Breast epithelium (tissue), 3 donors: ENCODE measurements around the gene VKORC1L1.

Source experiments
- POLR2AphosphoS5 ChIP-seq, 3 donors: sonication (generic); formaldehyde crosslinking; IDR thresholded peaks; one replicate each; pipeline ENCODE4 v1.6.1; 2017; ENCODE audit warnings: antibody characterized with exemption in 3 of 3
- TF ChIP-seq, protein P1 (sequence below), 3 donors: fragments of 450-650 bp; IDR thresholded peaks; one replicate each; pipeline ENCODE4 v1.5.1; 2016 to 2017; ENCODE audit warnings: antibody characterized with exemption in 3 of 3, mild to moderate bottlenecking in 3 of 3, moderate library complexity in 3 of 3

DNA sequence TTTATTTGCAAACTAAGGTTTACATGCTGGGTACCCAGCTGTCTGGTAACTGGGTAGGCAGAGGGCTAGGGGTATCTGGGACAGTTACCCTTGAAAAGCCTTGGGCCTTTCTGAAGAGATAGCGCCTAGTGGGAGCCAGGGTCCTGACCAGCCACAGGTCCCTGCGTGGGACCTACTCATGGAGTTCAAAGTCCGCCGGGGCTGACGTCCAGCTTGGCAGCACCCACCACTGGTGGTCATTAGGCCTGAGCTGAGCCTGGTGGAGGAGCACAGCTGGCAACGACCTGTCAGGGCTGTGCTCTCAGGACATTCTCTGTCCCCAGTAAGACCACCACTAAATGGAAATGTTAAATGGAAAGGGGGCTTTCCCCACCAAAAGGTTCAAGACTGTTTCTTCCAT, 89.2 kb downstream of the VKORC1L1 start:
- TF ChIP-seq, protein P1, sequence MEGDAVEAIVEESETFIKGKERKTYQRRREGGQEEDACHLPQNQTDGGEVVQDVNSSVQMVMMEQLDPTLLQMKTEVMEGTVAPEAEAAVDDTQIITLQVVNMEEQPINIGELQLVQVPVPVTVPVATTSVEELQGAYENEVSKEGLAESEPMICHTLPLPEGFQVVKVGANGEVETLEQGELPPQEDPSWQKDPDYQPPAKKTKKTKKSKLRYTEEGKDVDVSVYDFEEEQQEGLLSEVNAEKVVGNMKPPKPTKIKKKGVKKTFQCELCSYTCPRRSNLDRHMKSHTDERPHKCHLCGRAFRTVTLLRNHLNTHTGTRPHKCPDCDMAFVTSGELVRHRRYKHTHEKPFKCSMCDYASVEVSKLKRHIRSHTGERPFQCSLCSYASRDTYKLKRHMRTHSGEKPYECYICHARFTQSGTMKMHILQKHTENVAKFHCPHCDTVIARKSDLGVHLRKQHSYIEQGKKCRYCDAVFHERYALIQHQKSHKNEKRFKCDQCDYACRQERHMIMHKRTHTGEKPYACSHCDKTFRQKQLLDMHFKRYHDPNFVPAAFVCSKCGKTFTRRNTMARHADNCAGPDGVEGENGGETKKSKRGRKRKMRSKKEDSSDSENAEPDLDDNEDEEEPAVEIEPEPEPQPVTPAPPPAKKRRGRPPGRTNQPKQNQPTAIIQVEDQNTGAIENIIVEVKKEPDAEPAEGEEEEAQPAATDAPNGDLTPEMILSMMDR (IDR thresholded peaks at IDR 0.05) = no peak
- TF ChIP-seq POLR2AphosphoS5 (IDR thresholded peaks at IDR 0.05) = no peak
